ENCODE data around the gene LRP1-AS. TPM values are rescaled to one million over a fixed set of nuclear protein-coding genes. Genes with fewer than 3 reads are reported as not detected.

LRP1-AS gene
- total RNA-seq, 1 donor from 2014 or later, result not detected

- DNase-seq, result no peak
Observed at GRCh38 chr12:57180321-57180989, 33.0 kb upstream of the LRP1-AS start.

- no peak for DNase-seq
Observed at GRCh38 chr12:57179331-57180086, 32.1 kb upstream of the LRP1-AS start.

- DNase-seq, result no peak
Observed at GRCh38 chr12:57178213-57178612, 30.8 kb upstream of the LRP1-AS start.

- no peak for DNase-seq
Observed at GRCh38 chr12:57177354-57177753, 29.9 kb upstream of the LRP1-AS start.

- no peak for DNase-seq
Observed at GRCh38 chr12:57176846-57177245, 29.4 kb upstream of the LRP1-AS start.

- DNase-seq, result no peak
Observed at GRCh38 chr12:57176139-57176477, 28.7 kb upstream of the LRP1-AS start.

- no peak for DNase-seq
Observed at GRCh38 chr12:57175428-57176138, 28.2 kb upstream of the LRP1-AS start.

- no peak for DNase-seq
Observed at GRCh38 chr12:57173683-57174082, 26.3 kb upstream of the LRP1-AS start.

- no peak for DNase-seq
Observed at GRCh38 chr12:57173089-57173488, 25.7 kb upstream of the LRP1-AS start.

GRCh38 chr12:57171668-57172067, 24.2 kb upstream of the LRP1-AS start:
- no peak for DNase-seq

- no peak for DNase-seq
Observed at GRCh38 chr12:57170927-57171326, 23.5 kb upstream of the LRP1-AS start.

GRCh38 chr12:57170408-57170807, 23.0 kb upstream of the LRP1-AS start:
- DNase-seq, result no peak

- no peak for DNase-seq
Observed at GRCh38 chr12:57169969-57170368, 22.6 kb upstream of the LRP1-AS start.

GRCh38 chr12:57169046-57169795, 21.8 kb upstream of the LRP1-AS start:
- no peak for DNase-seq

GRCh38 chr12:57168058-57168457, 20.6 kb upstream of the LRP1-AS start:
- DNase-seq, result no peak

GRCh38 chr12:57166971-57167371, 19.6 kb upstream of the LRP1-AS start:
- DNase-seq, result no peak

GRCh38 chr12:57165741-57166140, 18.3 kb upstream of the LRP1-AS start:
- DNase-seq, result no peak

GRCh38 chr12:57164966-57165625, 17.7 kb upstream of the LRP1-AS start:
- DNase-seq, result no peak

- no peak for DNase-seq
Observed at GRCh38 chr12:57164454-57164853, 17.0 kb upstream of the LRP1-AS start.

- DNase-seq, result no peak
Observed at GRCh38 chr12:57162553-57163125, 15.2 kb upstream of the LRP1-AS start.

- no peak for DNase-seq
Observed at GRCh38 chr12:57161491-57161890, 14.1 kb upstream of the LRP1-AS start.

GRCh38 chr12:57160741-57161140, 13.3 kb upstream of the LRP1-AS start:
- DNase-seq, result no peak

Data from skin of body (tissue), 2 donors.